Lung (tissue), 12 donors: ENCODE results near the gene GRK6. TPM values are rescaled to one million over a fixed set of nuclear protein-coding genes. Genes with fewer than 3 reads are reported as not detected.

ENCODE experiments used
- ATAC-seq: fragments of 200-7000 bp; cut with Tn5 transposase; one replicate; pipeline ENCODE4 v1.9.1; 2020; ENCODE audit warnings: moderate number of reproducible peaks; ENCODE audit not compliant: insufficient read depth, low FRiP score
- DNase-seq, 3 donors: peaks; one replicate each; pipeline ENCODE4 v3.0.0-alpha.2; 2013 to 2017
- H3K27ac ChIP-seq, 2 donors: one replicate each; pipeline ENCODE4 v1.5.1; 2013; ENCODE audit warnings: mild to moderate bottlenecking in 2 of 2, moderate library complexity in 2 of 2, control low read depth in 1 of 2, inconsistent platforms in 1 of 2, low read depth in 1 of 2, low read length in 1 of 2
- H3K27me3 ChIP-seq, 3 donors: one replicate each; pipeline ENCODE4 v1.5.1; 2013; ENCODE audit warnings: low read length in 2 of 3; ENCODE audit not compliant: control insufficient read depth in 3 of 3, insufficient read depth in 3 of 3
- H3K36me3 ChIP-seq, 4 donors: one replicate each; pipeline ENCODE4 v1.5.1; 2013; ENCODE audit warnings: low read length in 4 of 4, mild to moderate bottlenecking in 1 of 4, moderate library complexity in 1 of 4; ENCODE audit not compliant: control insufficient read depth in 4 of 4, insufficient read depth in 4 of 4
- H3K4me1 ChIP-seq, 5 donors: one replicate each; pipeline ENCODE4 v1.5.1; 2013; ENCODE audit warnings: low read length in 5 of 5, mild to moderate bottlenecking in 2 of 5, moderate library complexity in 1 of 5; ENCODE audit not compliant: control insufficient read depth in 5 of 5, insufficient read depth in 5 of 5
- H3K4me3 ChIP-seq: one replicate; pipeline ENCODE4 v1.5.1; 2013; ENCODE audit warnings: mild to moderate bottlenecking, control low read depth, moderate library complexity
- H3K9ac ChIP-seq, 2 donors: one replicate each; pipeline ENCODE4 v1.5.1; 2013; ENCODE audit warnings: low read length in 2 of 2, control low read depth in 1 of 2; ENCODE audit not compliant: insufficient read depth in 1 of 2
- H3K9me3 ChIP-seq, 4 donors: one replicate each; pipeline ENCODE4 v1.5.1; 2013; ENCODE audit warnings: low read length in 3 of 4, mild to moderate bottlenecking in 1 of 4, moderate library complexity in 1 of 4; ENCODE audit not compliant: control insufficient read depth in 4 of 4, insufficient read depth in 3 of 4
- CTCF ChIP-seq: IDR thresholded peaks from 2 replicates; pipeline ENCODE4 v1.5.1; 2012; ENCODE audit warnings: mild to moderate bottlenecking; ENCODE audit errors: control extremely low read depth, extremely low read depth
- WGBS, 2 donors: extraction: QIAGEN DNeasy Blood & Tissue Kit; methylation state at CpG; one replicate each; pipeline ENCODE4 v1.1.7; 2013; 5-methylcytosine and 5-hydroxymethylcytosine counted together
- polyA plus RNA-seq, 2 donors: library from polyadenylated mRNA; stranded (reverse); fragments of 200-250 nt; gene quantifications; one replicate each; pipeline ENCODE4 v1.2.1, GENCODE V29; 2013
- total RNA-seq, 2 donors: library from RNA; depleted of rRNA in 1 of 2; stranded (reverse); fragments of >200 nt in 1 of 2; gene quantifications; one replicate each; pipeline ENCODE4 v1.2.1, GENCODE V29; 2014 to 2021
- donor health status: control.
- donor health status: control.
- donor health status: Bipolar disorder and iron deficiency.
- donor health status: healthy.
- donor health status: DM: yes; HTN: yes; CAD: no.

The GRK6 gene
- total and polyA plus RNA-seq, 4 donors = 20.7 to 68.0 (median 40.3) TPM

- Histone ChIP-seq H3K27ac (peak overlapping the region; percentile 91 to 96), H3K9me3 (no peaks in the 10 kb centered on the region), H3K4me1 (peaks cover 0 to 31% (median 12%) of the 10 kb centered on the region in 5 donors), H3K9ac (peak overlapping the region in 1 of 2 donors; percentile 84), H3K27me3 (no peaks in the 10 kb centered on the region), H3K4me3 (peak overlapping the region; percentile 41), H3K36me3 (peaks cover 0 to 7% (median 1%) of the 10 kb centered on the region in 4 donors)
- WGBS, 2 donors = 0% methylated on average over 49 to 52 of the region's 52 CpGs
- no peak for TF ChIP-seq CTCF
- ATAC-seq (peak; percentile 94), DNase-seq (peak; percentile 100)
Observed at GRCh38 chr5:177425801-177426565, 493 bp upstream of the GRK6 start.

DNA sequence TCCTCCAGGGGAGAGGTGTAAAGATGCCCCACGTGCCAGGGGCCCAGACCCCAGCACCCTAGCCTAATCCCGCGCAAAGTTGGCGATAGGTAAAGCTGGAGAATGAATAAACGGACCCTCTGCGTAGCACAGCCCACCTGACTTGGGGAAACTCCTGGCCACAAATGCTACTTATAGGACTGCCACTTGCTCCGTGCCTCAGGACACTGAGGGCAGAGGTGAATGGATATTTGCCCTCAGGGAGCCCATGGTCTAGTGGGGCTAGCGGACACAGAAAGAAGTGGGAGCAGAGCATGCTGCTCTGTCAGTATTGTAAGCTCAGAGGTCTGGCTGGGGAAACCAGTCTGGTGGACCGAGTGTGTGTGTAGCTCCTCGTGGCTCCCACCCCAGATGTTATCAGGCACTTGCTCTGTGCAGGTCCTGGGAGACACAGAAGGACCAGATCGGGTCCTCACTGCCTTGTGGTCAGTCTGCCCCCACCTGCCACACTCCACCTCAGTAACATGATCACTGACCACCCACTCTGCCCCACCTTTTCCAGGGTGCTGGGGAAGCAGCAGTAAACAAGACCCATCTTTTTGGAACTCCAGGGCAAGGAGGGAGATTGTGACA is 841 bp downstream of the GRK6 start:
- Histone ChIP-seq H3K4me1 (peaks cover 0 to 31% (median 12%) of the 10 kb centered on the region in 5 donors), H3K4me3 (peak overlapping the region; percentile 75), H3K9ac (peak overlapping the region; percentile 85 to 92), H3K9me3 (no peaks in the 10 kb centered on the region), H3K27me3 (no peaks in the 10 kb centered on the region), H3K27ac (peak overlapping the region; percentile 77 to 91), H3K36me3 (peaks cover 0 to 20% (median 7%) of the 10 kb centered on the region in 4 donors)
- 4 to 11% methylated on average over 11 of the region's 11 CpGs for WGBS, 2 donors
- DNase-seq (no peak), ATAC-seq (no peak)
- TF ChIP-seq CTCF = no peak

DNA sequence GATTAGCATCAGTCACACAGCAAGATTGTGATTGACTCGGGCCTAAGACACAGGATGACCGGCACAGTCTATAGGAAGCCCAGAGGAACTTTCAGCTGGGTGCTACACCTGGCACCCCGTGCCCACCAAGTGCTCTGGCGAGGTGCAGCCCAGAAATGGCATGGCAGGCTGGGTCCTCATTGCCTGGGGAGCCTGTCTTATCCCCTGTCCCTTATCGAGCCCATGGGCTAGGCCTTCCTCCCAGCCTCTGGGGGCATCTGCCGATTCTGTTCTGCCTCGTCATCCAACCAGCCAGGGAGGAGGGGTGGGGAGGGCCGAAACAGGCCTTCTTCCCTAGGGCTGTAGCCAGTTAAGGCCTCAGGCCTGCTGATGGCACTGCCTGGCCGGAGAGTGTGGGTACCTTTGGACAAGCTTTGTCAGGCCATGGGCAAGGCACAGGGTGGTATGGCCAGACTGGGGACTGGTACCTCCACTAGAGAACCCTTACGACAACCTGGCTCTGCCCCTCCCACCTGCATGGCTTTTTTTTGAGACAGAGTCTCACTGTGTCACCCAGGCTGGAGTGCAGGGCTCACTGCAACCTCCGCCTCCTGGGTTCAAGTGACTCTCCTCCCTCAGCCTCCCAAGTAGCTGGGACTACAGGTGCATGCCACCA is 1.6 kb downstream of the GRK6 start:
- peak overlapping the region; percentile 39 to 92 for H3K9ac ChIP-seq
- H3K27me3 ChIP-seq = no peaks in the 10 kb centered on the region
- H3K9me3 ChIP-seq = no peaks in the 10 kb centered on the region
- H3K27ac ChIP-seq = peak overlapping the region in 1 of 2 donors; percentile 91
- no peak for ATAC-seq
- H3K36me3 ChIP-seq = peaks cover 0 to 27% (median 11%) of the 10 kb centered on the region in 4 donors
- 36 to 65% methylated on average over 11 of the region's 11 CpGs for WGBS, 2 donors
- no peak for TF ChIP-seq CTCF
- H3K4me3 ChIP-seq = no peak overlapping the region
- no peak for DNase-seq
- peaks cover 0 to 31% (median 12%) of the 10 kb centered on the region in 5 donors for H3K4me1 ChIP-seq
